Measurements from ENCODE around the gene TRPM2. TPM values are rescaled to one million over a fixed set of nuclear protein-coding genes. Genes with fewer than 3 reads are reported as not detected.
"Not testable (repeated sequence)": the region's sequence is repeated elsewhere in the genome, so short reads cannot be mapped to it uniquely, and the experiment has no call there.

The TRPM2 gene
- total RNA-seq, 1 experiment from 2014 or later: not detected

DNA sequence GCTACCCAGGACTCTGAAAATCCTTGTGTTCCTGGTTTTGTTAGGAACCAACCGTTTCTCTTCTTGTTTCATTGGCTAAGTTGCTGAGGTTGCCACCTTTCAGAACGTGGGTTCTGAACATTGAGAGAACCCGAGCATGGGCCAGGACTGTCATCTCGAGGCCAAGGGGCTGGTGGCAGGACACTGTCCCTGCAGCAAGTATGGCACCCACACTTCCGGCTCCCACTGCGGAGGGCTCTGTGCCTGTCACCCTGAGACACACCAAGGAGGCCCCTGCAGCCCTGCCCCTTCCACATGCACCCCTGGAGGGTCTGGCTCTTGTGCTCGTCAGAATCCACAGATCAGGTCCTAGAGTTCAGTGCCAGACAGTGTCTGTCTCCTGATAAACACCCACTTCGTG is 62.8 kb downstream of the TRPM2 start:
- Histone ChIP-seq H3K4me3 (no peak overlapping the region), H3K36me3 (ENCODE audit: low read depth) (no peaks in the 10 kb centered on the region), H3K27ac (no peak overlapping the region), H3K9me3 (ENCODE audit: insufficient read depth, low read depth) (no peaks in the 10 kb centered on the region), H3K4me2 (no peak overlapping the region), H3K27me3 (ENCODE audit: insufficient read depth, low read depth) (no peaks in the 10 kb centered on the region), H4K20me1 (ENCODE audit: insufficient read depth) (no peaks in the 10 kb centered on the region), H3K9me2 (ENCODE audit: insufficient read depth) (no peaks in the 10 kb centered on the region), H3K79me2 (ENCODE audit: low read depth) (no peaks in the 10 kb centered on the region), H3F3A (ENCODE audit: insufficient read depth, low read depth) (no peaks in the 10 kb centered on the region), H3K4me1 (replicated peaks; ENCODE audit: insufficient read depth) (no peaks in the 10 kb centered on the region), H2AFZ (no peak overlapping the region)
- intact Hi-C loops (cut with micrococcal nuclease; ENCODE audit: unreplicated experiment): no loop called here
- TF ChIP-seq, protein P1, sequence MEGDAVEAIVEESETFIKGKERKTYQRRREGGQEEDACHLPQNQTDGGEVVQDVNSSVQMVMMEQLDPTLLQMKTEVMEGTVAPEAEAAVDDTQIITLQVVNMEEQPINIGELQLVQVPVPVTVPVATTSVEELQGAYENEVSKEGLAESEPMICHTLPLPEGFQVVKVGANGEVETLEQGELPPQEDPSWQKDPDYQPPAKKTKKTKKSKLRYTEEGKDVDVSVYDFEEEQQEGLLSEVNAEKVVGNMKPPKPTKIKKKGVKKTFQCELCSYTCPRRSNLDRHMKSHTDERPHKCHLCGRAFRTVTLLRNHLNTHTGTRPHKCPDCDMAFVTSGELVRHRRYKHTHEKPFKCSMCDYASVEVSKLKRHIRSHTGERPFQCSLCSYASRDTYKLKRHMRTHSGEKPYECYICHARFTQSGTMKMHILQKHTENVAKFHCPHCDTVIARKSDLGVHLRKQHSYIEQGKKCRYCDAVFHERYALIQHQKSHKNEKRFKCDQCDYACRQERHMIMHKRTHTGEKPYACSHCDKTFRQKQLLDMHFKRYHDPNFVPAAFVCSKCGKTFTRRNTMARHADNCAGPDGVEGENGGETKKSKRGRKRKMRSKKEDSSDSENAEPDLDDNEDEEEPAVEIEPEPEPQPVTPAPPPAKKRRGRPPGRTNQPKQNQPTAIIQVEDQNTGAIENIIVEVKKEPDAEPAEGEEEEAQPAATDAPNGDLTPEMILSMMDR (conservative IDR thresholded peaks at IDR 0.05): no peak
- TF ChIP-seq EZH2 (IDR thresholded peaks at IDR 0.05; ENCODE audit: low read depth): no peak
- ChIA-PET POLR2A (ENCODE audit: unreplicated experiment) (no interaction called here), CTCF (no interaction called here)
- BruUV-seq (replicated peaks): no TSS peak
- DNase-seq: no peak

DNA sequence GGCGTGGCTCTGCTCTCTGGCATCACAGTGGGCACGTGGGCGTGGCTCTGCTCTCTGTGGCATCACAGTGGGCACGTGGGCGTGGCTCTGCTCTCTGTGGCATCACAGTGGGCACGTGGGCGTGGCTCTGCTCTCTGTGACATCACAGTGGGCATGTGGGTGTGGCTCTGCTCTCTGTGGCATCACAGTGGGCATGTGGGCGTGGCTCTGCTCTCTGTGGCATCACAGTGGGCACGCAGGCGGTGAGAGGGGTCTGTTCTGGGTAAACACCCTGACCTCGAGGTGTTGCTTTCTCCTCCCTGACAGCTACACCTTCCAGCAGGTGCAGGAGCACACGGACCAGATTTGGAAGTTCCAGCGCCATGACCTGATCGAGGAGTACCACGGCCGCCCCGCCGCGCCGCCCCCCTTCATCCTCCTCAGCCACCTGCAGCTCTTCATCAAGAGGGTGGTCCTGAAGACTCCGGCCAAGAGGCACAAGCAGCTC is 64.2 kb downstream of the TRPM2 start:
- H3K4me1 ChIP-seq (replicated peaks; ENCODE audit: insufficient read depth); CTCF ChIA-PET; H3K9me2 ChIP-seq (ENCODE audit: insufficient read depth); BruUV-seq (replicated peaks); H3F3A ChIP-seq (ENCODE audit: insufficient read depth, low read depth); intact Hi-C loops (cut with micrococcal nuclease; ENCODE audit: unreplicated experiment); H3K79me2 ChIP-seq (ENCODE audit: low read depth); H2AFZ ChIP-seq; H4K20me1 ChIP-seq (ENCODE audit: insufficient read depth); H3K9me3 ChIP-seq (ENCODE audit: insufficient read depth, low read depth); H3K27ac ChIP-seq; DNase-seq; H3K4me3 ChIP-seq; H3K27me3 ChIP-seq (ENCODE audit: insufficient read depth, low read depth); H3K36me3 ChIP-seq (ENCODE audit: low read depth); POLR2A ChIA-PET (ENCODE audit: unreplicated experiment); H3K4me2 ChIP-seq: not testable (repeated sequence)

DNA sequence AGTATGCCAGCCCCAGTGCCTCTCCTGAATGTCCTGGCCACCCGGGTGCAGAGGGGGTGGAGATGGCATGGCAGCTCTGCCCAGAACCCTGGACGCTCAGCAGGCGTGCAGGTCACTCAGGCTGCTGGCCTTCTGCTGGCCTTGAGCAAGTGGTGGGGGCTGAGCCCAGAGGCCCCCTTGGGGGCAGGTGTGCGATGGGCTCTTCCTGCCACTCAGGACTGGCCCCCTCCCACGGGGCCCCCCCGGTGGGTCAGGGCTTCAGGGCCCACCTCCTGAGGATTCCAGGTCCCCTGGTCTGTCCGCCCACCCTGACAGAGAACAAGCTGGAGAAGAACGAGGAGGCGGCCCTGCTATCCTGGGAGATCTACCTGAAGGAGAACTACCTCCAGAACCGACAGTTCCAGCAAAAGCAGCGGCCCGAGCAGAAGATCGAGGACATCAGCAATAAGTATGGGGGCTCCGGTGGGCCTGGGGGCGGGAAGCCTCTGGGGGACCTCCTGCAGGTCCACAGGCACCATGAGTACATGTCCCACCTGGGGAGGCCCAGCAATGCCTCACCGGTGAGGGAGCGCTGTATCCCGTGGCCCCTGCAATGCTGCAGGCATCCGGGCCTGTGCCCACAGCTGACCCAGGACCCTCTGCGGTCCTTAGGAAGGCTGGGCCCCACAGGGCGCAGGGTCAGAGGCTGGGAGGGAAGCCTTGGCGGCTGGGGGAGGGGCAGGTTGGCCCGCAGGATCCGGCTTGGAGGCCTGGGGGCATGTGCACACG is 64.9 kb downstream of the TRPM2 start:
- ChIA-PET POLR2A (ENCODE audit: unreplicated experiment) (no interaction called here), CTCF (no interaction called here)
- Histone ChIP-seq H4K20me1 (ENCODE audit: insufficient read depth) (no peaks in the 10 kb centered on the region), H3K27me3 (ENCODE audit: insufficient read depth, low read depth) (peaks cover 11% of the 10 kb centered on the region), H3F3A (ENCODE audit: insufficient read depth, low read depth) (no peaks in the 10 kb centered on the region), H3K4me1 (replicated peaks; ENCODE audit: insufficient read depth) (no peaks in the 10 kb centered on the region), H3K4me3 (no peak overlapping the region), H3K9me2 (ENCODE audit: insufficient read depth) (no peaks in the 10 kb centered on the region), H3K4me2 (no peak overlapping the region), H2AFZ (no peak overlapping the region), H3K27ac (no peak overlapping the region), H3K9me3 (ENCODE audit: insufficient read depth, low read depth) (no peaks in the 10 kb centered on the region), H3K36me3 (ENCODE audit: low read depth) (no peaks in the 10 kb centered on the region), H3K79me2 (ENCODE audit: low read depth) (no peaks in the 10 kb centered on the region)
- intact Hi-C loops (cut with micrococcal nuclease; ENCODE audit: unreplicated experiment): no loop called here
- no peak for TF ChIP-seq EZH2 (IDR thresholded peaks at IDR 0.05; ENCODE audit: low read depth)
- TF ChIP-seq, protein P1 (conservative IDR thresholded peaks at IDR 0.05): no peak
- no peak for DNase-seq
- BruUV-seq (replicated peaks): no TSS peak

DNA sequence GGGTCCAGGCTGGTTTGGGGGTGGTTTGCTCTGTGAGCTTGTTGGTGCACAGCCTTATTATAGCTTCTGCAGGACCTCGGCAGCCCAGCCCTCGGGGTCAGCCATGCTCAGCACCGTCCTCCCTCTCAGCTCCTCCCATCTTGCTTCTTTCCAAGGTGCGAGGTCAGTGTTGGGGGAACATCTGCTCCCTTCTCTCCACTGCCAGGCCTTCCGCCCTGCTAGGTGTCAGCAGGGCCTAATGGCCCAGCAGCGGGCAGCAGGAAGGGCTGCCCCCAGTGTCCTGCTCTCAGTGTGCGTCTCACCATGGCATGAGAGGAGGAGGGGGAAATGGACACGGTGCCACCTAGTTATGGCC is 65.4 kb downstream of the TRPM2 start:
- Histone ChIP-seq H3K9me3 (ENCODE audit: insufficient read depth, low read depth) (no peaks in the 10 kb centered on the region), H3K27ac (no peak overlapping the region)
- BruUV-seq (replicated peaks): no TSS peak

More for the DNA sequence above, 65.4 kb downstream of the TRPM2 start:
- intact Hi-C loops (cut with micrococcal nuclease; ENCODE audit: unreplicated experiment): no loop called here
- no peaks in the 10 kb centered on the region for H3K79me2 ChIP-seq (ENCODE audit: low read depth)
- no peaks in the 10 kb centered on the region for H3F3A ChIP-seq (ENCODE audit: insufficient read depth, low read depth)
- H3K9me2 ChIP-seq (ENCODE audit: insufficient read depth): no peaks in the 10 kb centered on the region
- DNase-seq: no peak
- peaks cover 13% of the 10 kb centered on the region for H3K27me3 ChIP-seq (ENCODE audit: insufficient read depth, low read depth)
- ChIA-PET POLR2A (ENCODE audit: unreplicated experiment) (no interaction called here), CTCF (no interaction called here)
- no peaks in the 10 kb centered on the region for H3K36me3 ChIP-seq (ENCODE audit: low read depth)
- no peak overlapping the region for H3K4me2 ChIP-seq
- TF ChIP-seq EZH2 (IDR thresholded peaks at IDR 0.05; ENCODE audit: low read depth): no peak
- TF ChIP-seq, protein P1 (conservative IDR thresholded peaks at IDR 0.05): no peak
- H3K4me1 ChIP-seq (replicated peaks; ENCODE audit: insufficient read depth): no peaks in the 10 kb centered on the region
- no peaks in the 10 kb centered on the region for H4K20me1 ChIP-seq (ENCODE audit: insufficient read depth)
- no peak overlapping the region for H3K4me3 ChIP-seq
- no peak overlapping the region for H2AFZ ChIP-seq
